SJCRH30 (cell line): ENCODE data around the gene MICAL3. TPM values are rescaled to one million over a fixed set of nuclear protein-coding genes. Genes with fewer than 3 reads are reported as not detected.
"Not testable (repeated sequence)": the region's sequence is repeated elsewhere in the genome, so short reads cannot be mapped to it uniquely, and the experiment has no call there.

Source experiments
- DNase-seq, 2 experiments: peaks; one replicate each; pipeline ENCODE4 v3.0.0-alpha.2; 2015 to 2020
- H3K27ac ChIP-seq: fragments of 250-450 bp; sonication (Bioruptor Pico); 2 replicates; pipeline ENCODE4 v1.5.1; 2020; ENCODE audit warnings: mild to moderate bottlenecking, moderate library complexity
- H3K27me3 ChIP-seq: fragments of 250-450 bp; sonication (Bioruptor Pico); 2 replicates; pipeline ENCODE4 v1.5.1; 2020; ENCODE audit warnings: mild to moderate bottlenecking, moderate library complexity
- H3K36me3 ChIP-seq: fragments of 250-450 bp; sonication (Bioruptor Pico); 2 replicates; pipeline ENCODE4 v1.5.1; 2020; ENCODE audit warnings: mild to moderate bottlenecking, moderate library complexity
- H3K4me1 ChIP-seq: fragments of 250-450 bp; sonication (Bioruptor Pico); 2 replicates; pipeline ENCODE4 v1.5.1; 2020; ENCODE audit warnings: mild to moderate bottlenecking, moderate library complexity
- H3K4me3 ChIP-seq: fragments of 250-450 bp; sonication (Bioruptor Pico); 2 replicates; pipeline ENCODE4 v1.5.1; 2020; ENCODE audit warnings: mild to moderate bottlenecking, moderate library complexity
- H3K9me3 ChIP-seq: fragments of 250-450 bp; sonication (Bioruptor Pico); replicated peaks from 2 replicates; pipeline ENCODE4 v1.5.1; 2020; ENCODE audit warnings: mild to moderate bottlenecking, moderate library complexity
- total RNA-seq: library from RNA; depleted of rRNA; stranded (reverse); fragments of >200 nt; shearing (Covaris generic); gene quantifications from 2 replicates; pipeline ENCODE4 v1.2.3, GENCODE V29; 2014

The MICAL3 gene
- total RNA-seq, 1 experiment from 2014 or later: 26.1 TPM

DNA sequence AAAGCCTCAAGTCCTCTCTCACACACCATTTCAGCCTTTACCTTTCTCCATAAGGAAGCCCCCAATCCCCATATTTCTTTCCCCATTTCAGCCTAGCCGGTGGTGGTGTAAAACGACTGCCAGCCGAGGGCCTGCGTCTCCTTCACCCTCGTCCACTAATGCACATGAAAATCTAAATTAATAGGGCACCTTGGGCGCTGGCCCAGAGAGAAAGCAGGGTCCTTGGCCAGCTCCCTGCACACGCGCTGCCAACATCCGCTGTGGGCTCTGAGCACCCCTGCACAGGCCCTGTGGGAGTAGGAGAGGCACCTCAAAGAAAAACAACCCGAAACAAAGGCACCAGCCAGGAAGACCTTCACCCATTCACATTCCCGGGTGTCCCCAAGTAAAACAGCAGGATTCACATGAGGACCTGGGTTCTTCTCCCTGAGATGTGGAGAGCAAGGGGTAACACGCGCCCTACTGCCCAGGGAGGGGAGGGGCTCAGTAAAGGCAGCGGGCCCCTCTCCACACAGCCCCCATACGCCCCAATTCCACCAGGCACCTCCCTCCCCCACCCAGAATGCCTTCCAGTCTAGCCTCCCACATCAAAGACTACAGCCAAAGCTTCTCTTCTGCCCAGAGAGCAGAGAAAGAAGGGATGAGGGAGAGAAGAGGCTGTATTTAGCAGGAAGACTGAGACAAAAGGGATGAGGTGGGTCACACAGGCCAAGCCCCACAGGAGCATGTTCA, 79.0 kb downstream of the MICAL3 start:
- peaks cover 2% of the 10 kb centered on the region; the same call in 1 of the 2 replicates for H3K36me3 ChIP-seq
- H3K27ac ChIP-seq: no peak overlapping the region
- peaks cover 17% of the 10 kb centered on the region for H3K4me1 ChIP-seq
- no peaks in the 10 kb centered on the region for H3K9me3 ChIP-seq
- DNase-seq: no peak
- no peak overlapping the region for H3K4me3 ChIP-seq
- H3K27me3 ChIP-seq: no peaks in the 10 kb centered on the region

DNA sequence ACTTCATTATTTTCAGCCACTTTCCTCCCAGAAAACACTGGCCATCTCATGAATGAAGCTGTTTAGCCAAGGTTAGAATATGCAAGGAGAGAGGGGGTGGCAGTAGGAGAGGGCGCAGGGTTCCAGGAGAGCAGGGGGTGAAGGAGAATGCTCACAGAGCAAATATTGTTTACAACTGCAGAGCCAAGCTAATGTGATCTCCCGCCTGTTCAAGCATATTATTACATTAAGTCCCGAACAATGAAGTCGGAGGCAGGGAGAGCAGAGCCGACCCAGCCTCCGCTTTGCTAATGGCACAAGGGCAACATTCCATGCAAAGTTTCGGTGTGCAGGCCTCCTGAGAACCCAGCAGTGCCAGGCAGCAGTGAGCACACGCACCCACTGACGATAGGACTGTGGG, 80.1 kb downstream of the MICAL3 start:
- Histone ChIP-seq H3K9me3 (no peaks in the 10 kb centered on the region), H3K4me1 (peaks cover 10% of the 10 kb centered on the region; the same call in 1 of the 2 replicates), H3K27ac (no peak overlapping the region)

DNA sequence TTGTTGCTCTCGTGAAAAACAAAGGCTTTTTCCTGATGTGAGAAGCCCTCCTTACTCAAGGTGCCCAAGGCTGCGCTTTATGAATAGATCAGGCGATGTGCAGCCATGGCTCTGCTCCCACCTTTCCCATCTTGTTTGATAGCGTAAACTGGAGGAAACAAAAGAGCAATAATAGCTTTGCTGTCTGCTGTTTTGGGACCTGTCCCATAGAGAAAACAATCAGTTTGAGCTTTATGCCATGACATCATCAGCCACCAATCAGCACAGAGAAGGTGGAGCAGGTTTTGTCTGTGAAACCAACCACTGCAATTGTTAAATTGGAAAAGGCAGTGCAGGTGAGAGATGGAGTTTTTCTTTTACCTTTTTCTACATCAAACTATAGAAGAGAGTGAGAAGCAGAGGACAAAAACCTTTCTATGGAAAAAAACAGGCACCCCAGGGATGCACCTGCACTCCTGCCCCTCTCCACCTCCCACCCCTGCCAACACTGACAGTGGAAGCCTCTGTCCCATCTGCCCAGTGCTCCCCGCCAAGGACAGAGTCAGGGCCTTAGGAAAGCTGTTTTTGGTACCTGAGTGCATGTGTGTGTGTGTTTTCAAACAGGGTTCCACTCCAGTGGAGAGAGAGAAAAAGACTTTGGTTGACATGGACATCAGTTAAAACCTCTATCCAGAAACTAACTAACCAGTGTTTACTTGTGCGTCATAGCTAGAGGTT, 80.7 kb downstream of the MICAL3 start:
- peaks cover 10% of the 10 kb centered on the region; the same call in 1 of the 2 replicates for H3K4me1 ChIP-seq

More for the DNA sequence above, 80.1 kb downstream of the MICAL3 start:
- Histone ChIP-seq H3K4me3 (no peak overlapping the region), H3K36me3 (peaks cover 2% of the 10 kb centered on the region; the same call in 1 of the 2 replicates), H3K27me3 (no peaks in the 10 kb centered on the region)
- DNase-seq: no peak

DNA sequence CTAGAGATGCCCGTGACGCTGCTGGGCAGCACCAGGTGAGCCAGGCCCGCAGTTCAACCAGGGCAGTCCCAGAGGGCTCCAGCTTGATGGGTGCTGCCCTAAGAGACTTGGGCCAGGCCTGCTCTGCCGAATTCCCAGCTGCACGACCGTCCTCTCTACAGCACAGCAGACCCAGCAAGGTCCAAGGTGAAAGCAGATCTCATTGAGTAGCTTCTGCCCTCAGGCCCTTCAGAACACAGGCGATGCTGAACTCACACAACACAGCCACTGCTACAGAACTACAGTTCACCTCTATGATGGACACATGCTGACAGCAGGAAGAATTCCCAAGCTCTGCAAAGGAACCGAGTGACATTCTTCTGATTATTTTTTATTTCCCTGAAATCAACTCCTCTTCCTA, 81.6 kb downstream of the MICAL3 start:
- no peak overlapping the region for H3K27ac ChIP-seq
- no peaks in the 10 kb centered on the region for H3K27me3 ChIP-seq
- H3K36me3 ChIP-seq: peaks cover 2% of the 10 kb centered on the region; the same call in 1 of the 2 replicates
- no peak for DNase-seq
- H3K4me3 ChIP-seq: no peak overlapping the region
- no peaks in the 10 kb centered on the region for H3K9me3 ChIP-seq
- peaks cover 10% of the 10 kb centered on the region; the same call in 1 of the 2 replicates for H3K4me1 ChIP-seq

More for the DNA sequence above, 80.7 kb downstream of the MICAL3 start:
- no peak for DNase-seq
- no peaks in the 10 kb centered on the region for H3K9me3 ChIP-seq
- H3K27ac ChIP-seq: no peak overlapping the region
- peaks cover 2% of the 10 kb centered on the region; the same call in 1 of the 2 replicates for H3K36me3 ChIP-seq
- no peaks in the 10 kb centered on the region for H3K27me3 ChIP-seq
- no peak overlapping the region for H3K4me3 ChIP-seq

DNA sequence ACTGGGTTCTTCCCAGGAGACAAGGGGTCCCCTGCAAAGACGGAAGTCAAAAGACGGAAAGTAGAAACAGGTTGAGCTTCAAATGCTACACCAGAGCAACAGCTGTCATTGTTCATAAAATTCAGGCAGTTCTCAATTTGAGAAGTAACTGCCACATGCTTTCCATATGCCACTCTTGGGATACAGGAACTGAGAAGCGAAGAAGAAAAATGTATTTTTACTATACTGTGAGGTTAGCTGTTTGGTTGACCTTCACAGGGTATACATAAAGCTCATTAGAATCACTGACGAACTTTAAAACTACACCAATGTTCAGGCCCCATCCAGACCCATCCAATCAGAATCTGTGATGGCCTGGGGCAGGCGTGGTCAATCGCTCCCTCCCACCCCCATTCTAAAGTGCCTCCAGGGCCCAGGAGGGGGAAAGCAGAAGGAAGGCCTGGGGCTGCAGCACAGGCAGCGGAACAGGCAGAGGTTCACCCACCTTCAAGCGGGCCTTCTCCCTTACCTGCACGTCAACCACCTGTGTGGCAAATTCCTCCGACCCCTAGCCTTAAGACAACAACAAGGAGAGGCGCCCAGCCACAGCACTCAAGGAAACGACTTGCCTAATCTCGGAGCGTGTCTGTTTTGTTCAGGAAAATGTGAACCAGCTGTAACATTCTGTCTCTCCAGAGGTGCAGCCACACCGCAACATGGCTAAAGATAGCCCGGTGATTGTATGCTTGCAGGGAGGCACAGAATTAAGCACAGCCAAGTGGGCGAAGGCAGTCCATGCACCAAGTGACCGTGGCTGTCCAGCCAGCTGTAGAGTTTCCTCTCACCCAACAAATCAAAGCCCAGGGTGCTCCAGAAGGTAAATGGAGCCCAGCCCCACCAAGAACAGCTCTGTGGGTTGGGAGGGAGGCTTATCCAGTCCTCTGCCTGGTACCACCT, 82.6 kb downstream of the MICAL3 start:
- Histone ChIP-seq H3K27me3 (no peaks in the 10 kb centered on the region), H3K9me3 (no peaks in the 10 kb centered on the region), H3K4me3 (no peak overlapping the region), H3K4me1 (peaks cover 7% of the 10 kb centered on the region; the same call in 1 of the 2 replicates), H3K36me3 (peaks cover 2% of the 10 kb centered on the region; the same call in 1 of the 2 replicates), H3K27ac (no peak overlapping the region)
- no peak for DNase-seq

DNA sequence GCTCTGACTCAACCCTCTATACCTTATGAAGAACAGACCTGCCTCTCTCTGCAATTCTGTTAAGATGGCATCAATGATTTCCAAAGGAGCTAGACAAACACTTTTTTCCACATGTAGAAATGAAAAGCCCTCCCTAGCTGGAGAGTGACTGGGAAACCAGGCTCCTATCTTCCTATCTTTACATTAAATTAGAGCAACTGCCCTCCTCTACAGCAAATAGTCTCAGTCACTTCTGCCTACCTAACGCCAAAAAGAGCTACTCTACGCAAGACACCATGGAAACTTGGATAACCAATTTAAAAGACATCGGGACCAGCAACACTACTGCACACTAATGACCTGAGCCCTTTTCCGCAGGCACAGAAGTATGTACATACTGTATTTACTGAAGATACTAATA, 84.8 kb downstream of the MICAL3 start:
- 0 out of 2 replicates have a peak, but pooled peaks cover 3% of the 10 kb centered on the region for H3K4me1 ChIP-seq
- no peak overlapping the region for H3K4me3 ChIP-seq
- no peaks in the 10 kb centered on the region for H3K27me3 ChIP-seq
- no peaks in the 10 kb centered on the region for H3K9me3 ChIP-seq
- H3K27ac ChIP-seq: no peak overlapping the region
- no peak for DNase-seq
- peaks cover 2% of the 10 kb centered on the region; the same call in 1 of the 2 replicates for H3K36me3 ChIP-seq

DNA sequence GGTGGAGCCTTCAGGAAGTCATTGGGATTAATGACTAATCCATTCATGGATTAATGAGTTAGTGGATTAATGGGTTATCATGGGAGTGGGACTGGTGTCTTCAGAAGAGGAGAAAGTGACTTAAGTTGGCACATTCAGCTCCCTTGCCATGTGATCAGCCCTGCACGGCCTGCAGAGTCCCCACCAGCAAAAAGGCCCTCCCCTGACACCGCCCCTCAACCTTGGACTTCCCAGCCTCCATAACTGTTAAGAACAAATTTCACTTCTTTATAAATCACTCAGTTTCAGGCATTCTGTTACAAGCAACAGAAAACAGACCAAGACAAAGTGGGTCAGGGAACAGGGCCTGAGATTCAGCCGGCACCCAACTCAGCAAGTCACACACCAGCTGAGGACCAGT, 85.3 kb downstream of the MICAL3 start:
- Histone ChIP-seq H3K27me3 (no peaks in the 10 kb centered on the region), H3K36me3 (peaks cover 2% of the 10 kb centered on the region; the same call in 1 of the 2 replicates), H3K4me3 (no peak overlapping the region), H3K4me1 (0 out of 2 replicates have a peak, but pooled peaks cover 3% of the 10 kb centered on the region), H3K27ac (no peak overlapping the region), H3K9me3 (no peaks in the 10 kb centered on the region; the same call in 1 of the 2 replicates)
- no peak for DNase-seq

DNA sequence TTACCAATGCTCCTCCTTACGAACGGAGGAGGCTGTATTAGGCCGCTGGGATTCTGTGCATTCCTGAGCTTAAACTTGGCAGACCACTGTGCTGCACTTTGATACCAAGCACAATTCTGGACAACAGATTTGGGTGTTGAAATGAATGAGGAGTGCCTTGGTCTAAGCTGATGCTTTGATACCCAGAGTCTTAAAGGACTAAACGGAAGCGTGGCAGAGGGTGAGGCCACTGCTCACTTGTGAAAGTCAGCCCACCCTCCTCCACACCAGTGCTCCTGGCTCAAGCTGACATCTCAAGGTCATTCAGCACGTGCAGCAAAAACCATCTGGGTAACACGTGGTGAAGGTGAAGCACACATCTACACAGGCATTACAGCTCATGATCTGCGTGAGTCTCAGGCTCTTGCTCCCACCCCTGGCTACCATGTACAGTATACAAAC, 85.9 kb downstream of the MICAL3 start:
- Histone ChIP-seq H3K4me3 (no peak overlapping the region), H3K27me3 (no peaks in the 10 kb centered on the region), H3K36me3 (peaks cover 2% of the 10 kb centered on the region; the same call in 1 of the 2 replicates), H3K27ac (no peak overlapping the region), H3K9me3 (no peaks in the 10 kb centered on the region; the same call in 1 of the 2 replicates), H3K4me1 (0 out of 2 replicates have a peak, but pooled peaks cover 3% of the 10 kb centered on the region)
- DNase-seq: no peak

DNA sequence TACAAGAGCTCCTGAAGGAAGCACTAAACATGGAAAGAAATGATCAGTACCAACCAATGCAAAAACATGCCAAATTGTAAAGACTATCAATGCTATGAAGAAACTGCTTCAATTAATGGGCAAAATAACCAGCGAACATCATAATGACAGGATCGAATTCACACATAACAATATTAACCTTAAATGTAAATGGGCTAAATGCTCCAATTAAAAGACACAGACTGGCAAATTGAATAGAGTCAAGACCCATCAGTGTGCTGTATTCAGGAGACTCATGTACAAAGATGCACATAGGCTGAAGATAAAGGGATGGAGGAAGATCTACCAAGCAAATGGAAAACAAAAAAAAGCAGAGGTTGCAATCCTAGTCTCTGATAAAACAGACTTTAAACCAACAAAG, 91.9 kb downstream of the MICAL3 start:
- H3K4me3 ChIP-seq, H3K27me3 ChIP-seq, H3K36me3 ChIP-seq, H3K9me3 ChIP-seq, H3K27ac ChIP-seq, DNase-seq: not testable (repeated sequence)
- peaks cover 14% of the 10 kb centered on the region; the same call in 1 of the 2 replicates for H3K4me1 ChIP-seq

DNA sequence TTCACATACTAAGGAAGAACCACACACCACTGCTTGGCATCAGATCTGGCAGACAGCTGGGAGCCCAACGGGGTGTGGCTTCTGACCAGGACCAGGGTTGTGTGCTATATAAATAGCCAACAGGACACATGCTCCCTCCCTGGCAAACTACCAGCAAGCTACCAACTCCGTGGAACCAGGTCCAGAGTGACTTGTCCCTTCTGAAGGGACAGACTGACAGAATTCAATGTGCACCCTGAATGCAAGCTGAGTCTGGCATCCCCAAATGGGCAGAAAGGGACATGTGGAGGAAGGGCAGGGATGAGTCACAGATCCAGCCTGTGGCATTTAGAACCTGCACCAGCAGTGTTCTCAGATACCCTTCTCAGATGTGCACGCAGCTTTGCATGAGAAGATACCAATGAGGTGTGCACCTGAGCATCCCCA, 92.9 kb downstream of the MICAL3 start:
- H3K36me3 ChIP-seq: no peaks in the 10 kb centered on the region
- peak; percentile 42 to 46 for DNase-seq
- H3K27ac ChIP-seq: no peak overlapping the region
- H3K27me3 ChIP-seq: no peaks in the 10 kb centered on the region
- peaks cover 14% of the 10 kb centered on the region; the same call in 1 of the 2 replicates for H3K4me1 ChIP-seq
- H3K9me3 ChIP-seq: no peaks in the 10 kb centered on the region; the same call in 1 of the 2 replicates
- H3K4me3 ChIP-seq: no peak overlapping the region

DNA sequence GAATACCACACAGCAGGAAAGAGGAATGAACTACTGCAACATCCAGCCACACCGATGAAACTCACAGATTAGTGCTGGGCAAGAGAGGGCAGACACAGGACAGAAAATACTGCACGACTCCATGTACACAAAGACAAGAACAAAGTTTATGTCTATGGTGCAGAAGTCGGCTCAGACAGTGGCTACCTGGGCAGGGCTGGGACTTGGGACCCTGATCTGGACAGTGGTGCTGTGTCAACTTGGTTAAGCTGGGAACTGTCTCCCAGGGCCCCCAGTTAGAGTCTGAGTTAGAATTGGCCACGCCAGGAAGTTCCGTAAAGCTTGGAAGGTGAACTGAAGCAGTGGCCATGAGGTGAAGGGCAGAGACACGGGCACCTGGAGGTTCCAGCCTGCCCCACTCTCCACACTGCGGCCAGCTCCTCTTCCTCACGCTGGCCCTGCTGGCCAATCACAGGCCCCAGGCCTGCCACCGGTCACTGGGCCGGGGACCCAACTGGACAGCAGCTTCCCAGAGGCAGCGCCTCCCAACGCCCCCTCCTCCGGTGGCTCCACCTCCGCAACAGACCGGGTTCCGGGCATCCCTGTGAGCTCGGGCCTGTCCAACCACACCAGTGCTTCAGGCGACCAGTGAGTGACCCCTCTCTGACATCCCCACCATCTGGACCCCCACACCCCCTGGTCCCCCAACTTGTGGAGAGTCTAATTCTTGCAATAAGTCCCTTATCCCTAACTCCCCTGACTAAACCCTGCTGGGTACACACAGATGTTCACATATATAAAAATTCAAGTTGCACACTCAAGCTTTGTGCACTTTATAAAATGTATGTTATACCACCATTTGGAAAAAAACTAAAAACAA, 93.7 kb downstream of the MICAL3 start:
- Histone ChIP-seq H3K36me3 (no peaks in the 10 kb centered on the region), H3K4me1 (peaks cover 14% of the 10 kb centered on the region; the same call in 1 of the 2 replicates), H3K4me3 (no peak overlapping the region), H3K27me3 (no peaks in the 10 kb centered on the region), H3K27ac (peak overlapping the region; percentile 20), H3K9me3 (no peaks in the 10 kb centered on the region; the same call in 1 of the 2 replicates)
- no peak for DNase-seq

DNA sequence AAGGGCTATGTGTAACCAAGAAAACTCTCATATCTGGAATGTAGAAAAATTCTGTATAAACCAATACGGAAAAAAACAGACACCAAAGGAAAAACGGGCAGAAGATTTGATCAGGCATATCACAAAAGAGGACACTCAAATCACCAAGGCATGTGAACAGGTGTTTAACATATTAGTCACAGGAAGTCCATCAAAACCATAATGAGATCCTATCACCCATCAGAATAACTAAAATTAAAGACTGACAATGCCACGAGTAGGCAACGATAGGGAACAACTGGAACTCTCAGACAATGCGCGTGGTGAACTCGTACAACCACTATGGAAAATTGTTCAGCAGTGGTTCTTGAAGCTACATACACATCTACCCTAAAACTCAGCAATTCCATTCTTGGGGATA, 94.5 kb downstream of the MICAL3 start:
- peak in 1 of 2 experiments; percentile 36 for DNase-seq

DNA sequence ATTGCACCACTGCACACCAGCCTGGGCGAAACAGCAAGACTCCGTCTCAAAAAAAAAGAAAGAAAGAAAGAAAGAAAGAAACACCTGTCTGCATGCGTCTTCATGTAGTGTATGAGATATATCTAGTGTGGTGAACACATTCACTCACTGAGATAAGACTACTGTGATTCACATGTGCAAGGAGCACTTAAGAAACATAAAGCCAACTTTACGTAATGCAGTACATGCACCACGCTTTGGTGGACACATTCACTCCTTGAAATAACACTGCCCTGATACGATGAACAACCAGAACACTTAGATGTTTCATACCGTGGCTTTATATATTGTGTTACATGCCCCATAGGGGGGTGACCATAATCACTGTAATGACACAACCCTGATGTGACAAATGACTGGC, 96.0 kb downstream of the MICAL3 start:
- Histone ChIP-seq H3K4me3 (no peak overlapping the region), H3K4me1 (peaks cover 29% of the 10 kb centered on the region), H3K27ac (no peak overlapping the region), H3K36me3 (no peaks in the 10 kb centered on the region), H3K9me3 (no peaks in the 10 kb centered on the region), H3K27me3 (no peaks in the 10 kb centered on the region)
- no peak for DNase-seq

More for the DNA sequence above, 94.5 kb downstream of the MICAL3 start:
- no peaks in the 10 kb centered on the region; the same call in 1 of the 2 replicates for H3K9me3 ChIP-seq
- peaks cover 14% of the 10 kb centered on the region for H3K4me1 ChIP-seq
- peak overlapping the region; percentile 20; the same call in 1 of the 2 replicates for H3K27ac ChIP-seq
- H3K27me3 ChIP-seq: no peaks in the 10 kb centered on the region
- H3K4me3 ChIP-seq: no peak overlapping the region
- H3K36me3 ChIP-seq: no peaks in the 10 kb centered on the region
